ENCODE data around the gene PXDN. TPM values are rescaled to one million over a fixed set of nuclear protein-coding genes. Genes with fewer than 3 reads are reported as not detected.

Gene PXDN
- total and polyA plus RNA-seq, 2 of the 4 experiments (the other 2 are of a cell fraction), result 153 to 332 TPM

- no peak overlapping the region for H4K5ac ChIP-seq (ENCODE audit: low read depth, low read length)
- no peak overlapping the region for H2BK120ac ChIP-seq (ENCODE audit: low read depth, low read length)
- no peak overlapping the region for H3K9ac ChIP-seq (ENCODE audit: low read depth, low read length)
- H3K4me2 ChIP-seq (ENCODE audit: low read depth, low read length), result no peak overlapping the region
- no peak overlapping the region for H3K4ac ChIP-seq (ENCODE audit: low read depth, low read length)
- in situ Hi-C loops (cut with MboI; ENCODE audit: low sequenced_read_pairs) (no loop called here), dilution Hi-C loops (cut with HindIII; ENCODE audit: low sequenced_read_pairs, unreplicated experiment) (no loop called here), intact Hi-C loops (cut with micrococcal nuclease) (no loop called here)
- no peak overlapping the region for H2BK5ac ChIP-seq (ENCODE audit: low read depth, low read length, poor library complexity, severe bottlenecking)
- H3K36me3 ChIP-seq (ENCODE audit: control insufficient read depth, insufficient read depth, low read length), result peaks cover 38% of the 10 kb centered on the region
- H2AK5ac ChIP-seq (ENCODE audit: low read depth, low read length), result no peak overlapping the region
- H3K9me3 ChIP-seq (ENCODE audit: control insufficient read depth, insufficient read depth, low read length), result no peaks in the 10 kb centered on the region
- H2BK15ac ChIP-seq (ENCODE audit: low read depth, low read length), result no peak overlapping the region
- ATAC-seq (ENCODE audit: low read depth) (no peak), DNase-seq (no peak)
- POLR2A ChIA-PET (ENCODE audit: unreplicated experiment), result no interaction called here
- H3K4me1 ChIP-seq (ENCODE audit: control insufficient read depth, insufficient read depth, low read length), result peaks cover 9% of the 10 kb centered on the region
- H3K4me3 ChIP-seq (ENCODE audit: insufficient read depth, low read depth, low read length), result no peak overlapping the region
- no peak overlapping the region for H2AK9ac ChIP-seq (replicated peaks; ENCODE audit: low read depth, low read length, poor library complexity)
- no peak overlapping the region for H3K18ac ChIP-seq (ENCODE audit: low read depth, low read length)
- no peak overlapping the region for H2BK20ac ChIP-seq (ENCODE audit: low read depth, low read length)
- H3K27me3 ChIP-seq (ENCODE audit: control insufficient read depth, insufficient read depth, low read length), result no peaks in the 10 kb centered on the region
- H3K14ac ChIP-seq (replicated peaks; ENCODE audit: low read depth, low read length), result no peak overlapping the region
- H3K27ac ChIP-seq (ENCODE audit: insufficient read depth, low read length), result no peak overlapping the region
- no peak overlapping the region for H3K56ac ChIP-seq (ENCODE audit: extremely low read depth, insufficient read depth, low read length)
- CTCF ChIA-PET, result no interaction called here
- no peak overlapping the region for H3K23ac ChIP-seq (ENCODE audit: low read depth, low read length)
- 94% methylated on average over 6 of the region's 11 CpGs; no CpG with 5 or more reads in 1 of the 2 experiments for WGBS, 2 experiments (ENCODE audit: extremely low coverage in 2 of 2, insufficient read length in 1 of 2)
- peaks cover 33% of the 10 kb centered on the region for H3K9me1 ChIP-seq (ENCODE audit: insufficient read depth, low read length)
- BruUV-seq (replicated peaks), result no TSS peak
- H3K79me1 ChIP-seq (ENCODE audit: low read depth in 1 of 2, low read length in 2 of 2), result peaks cover 31 to 73% of the 10 kb centered on the region in 2 experiments
- H2AFZ ChIP-seq (replicated peaks; ENCODE audit: low read length, poor library complexity), result no peak overlapping the region
- no peak overlapping the region for H4K91ac ChIP-seq (ENCODE audit: insufficient read depth, low read depth, low read length)
- no peak for TF ChIP-seq MAZ (IDR thresholded peaks at IDR 0.05; ENCODE audit: borderline replicate concordance, low read depth, low read length)
- TF ChIP-seq RCOR1 (IDR thresholded peaks at IDR 0.05; ENCODE audit: insufficient replicate concordance, low read length), result no peak
- no peak for TF ChIP-seq BHLHE40 (IDR thresholded peaks at IDR 0.05; ENCODE audit: low read depth, low read length)
- no peak for TF ChIP-seq FOS (IDR thresholded peaks at IDR 0.05; ENCODE audit: low read depth, low read length)
- no peak for TF ChIP-seq CHD1 (IDR thresholded peaks at IDR 0.05; ENCODE audit: low read depth, low read length)
- peaks cover 68% of the 10 kb centered on the region for H4K20me1 ChIP-seq (ENCODE audit: insufficient read depth, low read length)
- no peak overlapping the region for H4K8ac ChIP-seq (ENCODE audit: low read depth in 2 of 2, low read length in 2 of 2)
These were observed 52.0 kb downstream of the PXDN start for GRCh38 chr2:1692342-1692741.
